ENCODE results near the gene CLDN6. TPM values are rescaled to one million over a fixed set of nuclear protein-coding genes. Genes with fewer than 3 reads are reported as not detected.
A peak's percentile ranks its signal among the peaks of the same experiment; 100 is the strongest.

The CLDN6 gene
- total and polyA plus RNA-seq, 2 of the 13 experiments (the other 11 are each of a cell fraction or from before 2014, with no cell fraction given), result 5.9 to 7.6 TPM

- TF ChIP-seq CSRNP1 (CRISPR knock-in tag; IDR thresholded peaks at IDR 0.05), result no peak
- TF ChIP-seq ZSCAN30 (CRISPR knock-in tag; IDR thresholded peaks at IDR 0.05), result no peak
- no peak for TF ChIP-seq JARID2 (CRISPR knock-in tag; IDR thresholded peaks at IDR 0.05; ENCODE audit: insufficient replicate concordance)
- no peak for TF ChIP-seq HOXA5 (CRISPR knock-in tag; IDR thresholded peaks at IDR 0.05)
- TF ChIP-seq SMARCC2 (IDR thresholded peaks at IDR 0.05), result no peak
- no peak for TF ChIP-seq NR1H2 (CRISPR knock-in tag; IDR thresholded peaks at IDR 0.05; ENCODE audit: borderline replicate concordance, low read depth)
- no peak for TF ChIP-seq REL (CRISPR knock-in tag; conservative IDR thresholded peaks at IDR 0.05)
- TF ChIP-seq ZNF124 (CRISPR knock-in tag; IDR thresholded peaks at IDR 0.05), result no peak
- TF ChIP-seq ZNF747 (CRISPR knock-in tag; IDR thresholded peaks at IDR 0.05; ENCODE audit: borderline replicate concordance), result no peak; the same call in 1 of the 2 replicates
- TF ChIP-seq ZFP41 (CRISPR knock-in tag; IDR thresholded peaks at IDR 0.05; ENCODE audit: borderline replicate concordance), result no peak
- TF ChIP-seq ZFP36L1 (CRISPR knock-in tag; IDR thresholded peaks at IDR 0.05), result no peak
- TF ChIP-seq BORCS8-MEF2B (CRISPR knock-in tag; IDR thresholded peaks at IDR 0.05), result no peak
- TF ChIP-seq ZNF484 (CRISPR knock-in tag; IDR thresholded peaks at IDR 0.05; ENCODE audit: borderline replicate concordance, low read depth), result no peak
- no peak for TF ChIP-seq SKI (IDR thresholded peaks at IDR 0.05; ENCODE audit: partially characterized antibody)
- TF ChIP-seq SRF (IDR thresholded peaks at IDR 0.05; ENCODE audit: low read depth, low read length), result no peak
- no peak for TF ChIP-seq ZNF446 (CRISPR knock-in tag; IDR thresholded peaks at IDR 0.05)
- TF ChIP-seq NKX3-1 (CRISPR knock-in tag; IDR thresholded peaks at IDR 0.05), result no peak
- TF ChIP-seq TAF15 (IDR thresholded peaks at IDR 0.05; ENCODE audit: low read depth, low read length, poor library complexity, severe bottlenecking), result no peak
- TF ChIP-seq ZHX2 (IDR thresholded peaks at IDR 0.05; ENCODE audit: low read depth), result no peak
- no peak for TF ChIP-seq ZHX2 (CRISPR knock-in tag; IDR thresholded peaks at IDR 0.05; ENCODE audit: borderline replicate concordance)
- TF ChIP-seq PRPF4 (IDR thresholded peaks at IDR 0.05; ENCODE audit: low read depth, low read length, poor library complexity, severe bottlenecking), result no peak
- TF ChIP-seq RELA (CRISPR knock-in tag; IDR thresholded peaks at IDR 0.05), result 0 out of 2 replicates have a peak, but pooled peaks have one; percentile 53
- TF ChIP-seq DNMT3B (CRISPR knock-in tag; conservative IDR thresholded peaks at IDR 0.05), result no peak
- no peak for TF ChIP-seq EHMT2 (IDR thresholded peaks at IDR 0.05; ENCODE audit: borderline replicate concordance, low read depth, low read length)
- TF ChIP-seq RFX1 (IDR thresholded peaks at IDR 0.05), result no peak
Observed at GRCh38 chr16:3027983-3028715, 10.2 kb upstream of the CLDN6 start (continued).
